NOMO-1 treated with DMSO at 0.1 percent for 48 hours (cell line): ENCODE results near the gene MYBL2.

ENCODE experiments used
- DNase-seq: peaks from one replicate; lab custom pipeline; 2025; ENCODE audit not compliant: unreplicated experiment; lab: John Stamatoyannopoulos, UW

MYBL2 gene

GRCh38 chr20:43681991-43682410, 15.1 kb downstream of the MYBL2 start:
- DNase-seq = no peak

- DNase-seq = no peak
Observed at GRCh38 chr20:43682446-43682845, 15.5 kb downstream of the MYBL2 start.

GRCh38 chr20:43686820-43687219, 19.9 kb downstream of the MYBL2 start:
- DNase-seq = no peak

- DNase-seq = no peak
Observed at GRCh38 chr20:43689165-43689564, 22.3 kb downstream of the MYBL2 start.

GRCh38 chr20:43690943-43691598, 24.2 kb downstream of the MYBL2 start:
- DNase-seq = no peak

- DNase-seq = peak; percentile 38
Observed at GRCh38 chr20:43691928-43692524, 25.1 kb downstream of the MYBL2 start.

- DNase-seq = no peak
Observed at GRCh38 chr20:43694763-43695162, 27.8 kb downstream of the MYBL2 start.

- no peak for DNase-seq
Observed at GRCh38 chr20:43695571-43695970, 28.7 kb downstream of the MYBL2 start.

- no peak for DNase-seq
Observed at GRCh38 chr20:43699941-43700565, 33.1 kb downstream of the MYBL2 start.

- no peak for DNase-seq
Observed at GRCh38 chr20:43700627-43701026, 33.7 kb downstream of the MYBL2 start.

GRCh38 chr20:43702502-43702901, 35.6 kb downstream of the MYBL2 start:
- no peak for DNase-seq

- DNase-seq = no peak
Observed at GRCh38 chr20:43710370-43711044, 43.6 kb downstream of the MYBL2 start.

GRCh38 chr20:43711098-43711654, 44.3 kb downstream of the MYBL2 start:
- no peak for DNase-seq

GRCh38 chr20:43715044-43715443, 48.1 kb downstream of the MYBL2 start:
- DNase-seq = no peak

GRCh38 chr20:43715511-43715910, 48.6 kb downstream of the MYBL2 start:
- DNase-seq = no peak

- no peak for DNase-seq
Observed at GRCh38 chr20:43716123-43716522, 49.2 kb downstream of the MYBL2 start.

GRCh38 chr20:43716757-43717615, 50.1 kb downstream of the MYBL2 start:
- no peak for DNase-seq

GRCh38 chr20:43717616-43717995, 50.7 kb downstream of the MYBL2 start:
- no peak for DNase-seq

GRCh38 chr20:43720007-43720406, 53.1 kb downstream of the MYBL2 start:
- no peak for DNase-seq

- DNase-seq = no peak
Observed at GRCh38 chr20:43721097-43721428, 54.1 kb downstream of the MYBL2 start.
